ENCODE data around the gene GPC5. TPM values are rescaled to one million over a fixed set of nuclear protein-coding genes. Genes with fewer than 3 reads are reported as not detected.
"Not testable (repeated sequence)": the region's sequence is repeated elsewhere in the genome, so short reads cannot be mapped to it uniquely, and the experiment has no call there.

Gene GPC5
- total RNA-seq, 2 experiments from 2014 or later, result 0.63 to 0.66 TPM

- Mint-ChIP-seq H3K36me3 (ENCODE audit: low read depth) (no peaks in the 10 kb centered on the region), H3K4me3 (no peak overlapping the region), H3K27me3 (no peaks in the 10 kb centered on the region), H3K4me1 (no peaks in the 10 kb centered on the region), H3K9me3 (ENCODE audit: low read depth) (peaks cover under 1% of the 10 kb centered on the region), H3K27ac (no peak overlapping the region)
- no peak for ATAC-seq
- intact Hi-C loops (cut with DNase I, micrococcal nuclease), result no loop called here
- ChIA-PET CTCF (no interaction called here), POLR2A (no interaction called here)
- no peak for DNase-seq
These were observed 1085.5 kb downstream of the GPC5 start for GRCh38 chr13:92483894-92484293.

- no peak overlapping the region for H3K4me3 Mint-ChIP-seq
- no peaks in the 10 kb centered on the region for H3K36me3 Mint-ChIP-seq (ENCODE audit: low read depth)
- intact Hi-C loops (cut with DNase I, micrococcal nuclease), result no loop called here
- DNase-seq (no peak), ATAC-seq (no peak)
- no peaks in the 10 kb centered on the region for H3K27me3 Mint-ChIP-seq
- H3K4me1 Mint-ChIP-seq, result no peaks in the 10 kb centered on the region
- ChIA-PET POLR2A (no interaction called here), CTCF (no interaction called here)
- H3K27ac Mint-ChIP-seq, result no peak overlapping the region
- peaks cover 3% of the 10 kb centered on the region for H3K9me3 Mint-ChIP-seq (ENCODE audit: low read depth)
These were observed 1088.8 kb downstream of the GPC5 start for GRCh38 chr13:92487238-92487637.

GRCh38 chr13:92488249-92488852, 1089.9 kb downstream of the GPC5 start:
- ChIA-PET POLR2A (no interaction called here), CTCF (no interaction called here)
- no peaks in the 10 kb centered on the region for H3K36me3 Mint-ChIP-seq (ENCODE audit: low read depth)
- intact Hi-C loops (cut with DNase I, micrococcal nuclease), result no loop called here
- H3K9me3 Mint-ChIP-seq (ENCODE audit: low read depth), result peaks cover 3% of the 10 kb centered on the region
- no peaks in the 10 kb centered on the region for H3K4me1 Mint-ChIP-seq
- no peak for ATAC-seq
- no peak for DNase-seq
- H3K27me3 Mint-ChIP-seq, result no peaks in the 10 kb centered on the region
- no peak overlapping the region for H3K27ac Mint-ChIP-seq
- no peak overlapping the region for H3K4me3 Mint-ChIP-seq

GRCh38 chr13:92491839-92492238, 1093.4 kb downstream of the GPC5 start:
- POLR2A ChIA-PET, result no interaction called here
- H3K27ac Mint-ChIP-seq, result no peak overlapping the region
- H3K9me3 Mint-ChIP-seq (ENCODE audit: low read depth), result peaks cover 3% of the 10 kb centered on the region
- DNase-seq (no peak), ATAC-seq (no peak)
- H3K4me1 Mint-ChIP-seq, result no peaks in the 10 kb centered on the region
- no peaks in the 10 kb centered on the region for H3K27me3 Mint-ChIP-seq
- CTCF ChIA-PET, result no interaction called here
- intact Hi-C loops (cut with DNase I, micrococcal nuclease), result no loop called here
- no peaks in the 10 kb centered on the region for H3K36me3 Mint-ChIP-seq (ENCODE audit: low read depth)
- H3K4me3 Mint-ChIP-seq, result no peak overlapping the region

GRCh38 chr13:92494915-92495314, 1096.5 kb downstream of the GPC5 start:
- ChIA-PET POLR2A (no interaction called here), CTCF (no interaction called here)
- H3K27me3 Mint-ChIP-seq, result no peaks in the 10 kb centered on the region
- H3K4me1 Mint-ChIP-seq, result no peaks in the 10 kb centered on the region
- no peak for DNase-seq
- H3K4me3 Mint-ChIP-seq, result no peak overlapping the region
- H3K36me3 Mint-ChIP-seq (ENCODE audit: low read depth), result no peaks in the 10 kb centered on the region
- no peak for ATAC-seq
- no peak overlapping the region for H3K27ac Mint-ChIP-seq
- peaks cover 8% of the 10 kb centered on the region for H3K9me3 Mint-ChIP-seq (ENCODE audit: low read depth)
- intact Hi-C loops (cut with DNase I, micrococcal nuclease), result no loop called here

GRCh38 chr13:92500192-92500591, 1101.8 kb downstream of the GPC5 start:
- DNase-seq (no peak), ATAC-seq (no peak)
- CTCF ChIA-PET, result no interaction called here
- no peak overlapping the region for H3K4me3 Mint-ChIP-seq
- POLR2A ChIA-PET, result no interaction called here
- H3K36me3 Mint-ChIP-seq (ENCODE audit: low read depth), result no peaks in the 10 kb centered on the region
- intact Hi-C loops (cut with DNase I, micrococcal nuclease), result no loop called here
- no peak overlapping the region for H3K27ac Mint-ChIP-seq
- no peaks in the 10 kb centered on the region for H3K4me1 Mint-ChIP-seq
- no peaks in the 10 kb centered on the region for H3K27me3 Mint-ChIP-seq
- peaks cover 12% of the 10 kb centered on the region for H3K9me3 Mint-ChIP-seq (ENCODE audit: low read depth)

- Mint-ChIP-seq H3K36me3 (ENCODE audit: low read depth) (no peaks in the 10 kb centered on the region), H3K9me3 (ENCODE audit: low read depth) (peaks cover 5% of the 10 kb centered on the region), H3K27ac (no peak overlapping the region), H3K4me3 (no peak overlapping the region), H3K27me3 (no peaks in the 10 kb centered on the region), H3K4me1 (no peaks in the 10 kb centered on the region)
- intact Hi-C loops (cut with DNase I, micrococcal nuclease), result no loop called here
- ATAC-seq, result no peak
- POLR2A ChIA-PET, result no interaction called here
- CTCF ChIA-PET, result no interaction called here
- no peak for DNase-seq
These were observed 1112.0 kb downstream of the GPC5 start for GRCh38 chr13:92510416-92510815.

GRCh38 chr13:92512852-92513251, 1114.4 kb downstream of the GPC5 start:
- CTCF ChIA-PET, result no interaction called here
- Mint-ChIP-seq H3K9me3 (ENCODE audit: low read depth) (peaks cover 5% of the 10 kb centered on the region), H3K27me3 (no peaks in the 10 kb centered on the region)

GRCh38 chr13:92513672-92514071, 1115.3 kb downstream of the GPC5 start:
- CTCF ChIA-PET, result no interaction called here
- Mint-ChIP-seq H3K9me3 (ENCODE audit: low read depth) (peaks cover 11% of the 10 kb centered on the region), H3K4me1 (no peaks in the 10 kb centered on the region), H3K27me3 (no peaks in the 10 kb centered on the region), H3K36me3 (ENCODE audit: low read depth) (no peaks in the 10 kb centered on the region), H3K27ac (no peak overlapping the region), H3K4me3 (no peak overlapping the region)
- intact Hi-C loops (cut with DNase I, micrococcal nuclease), result no loop called here
- DNase-seq (no peak), ATAC-seq (no peak)
- POLR2A ChIA-PET, result no interaction called here

More at GRCh38 chr13:92512852-92513251, 1114.4 kb downstream of the GPC5 start:
- Mint-ChIP-seq H3K36me3 (ENCODE audit: low read depth) (no peaks in the 10 kb centered on the region), H3K27ac (no peak overlapping the region), H3K4me1 (no peaks in the 10 kb centered on the region), H3K4me3 (no peak overlapping the region)
- POLR2A ChIA-PET, result no interaction called here
- intact Hi-C loops (cut with DNase I, micrococcal nuclease), result no loop called here
- DNase-seq (no peak), ATAC-seq (no peak)

GRCh38 chr13:92514420-92515125, 1116.2 kb downstream of the GPC5 start:
- ATAC-seq (no peak), DNase-seq (no peak)
- Mint-ChIP-seq H3K4me1 (no peaks in the 10 kb centered on the region), H3K9me3 (ENCODE audit: low read depth) (peaks cover 11% of the 10 kb centered on the region), H3K4me3 (no peak overlapping the region), H3K27me3 (no peaks in the 10 kb centered on the region), H3K36me3 (ENCODE audit: low read depth) (peaks cover 1% of the 10 kb centered on the region), H3K27ac (no peak overlapping the region)
- intact Hi-C loops (cut with DNase I, micrococcal nuclease), result no loop called here
- ChIA-PET CTCF (no interaction called here), POLR2A (no interaction called here)

- POLR2A ChIA-PET; H3K27ac Mint-ChIP-seq; DNase-seq; H3K4me1 Mint-ChIP-seq; H3K27me3 Mint-ChIP-seq; H3K36me3 Mint-ChIP-seq (ENCODE audit: low read depth); H3K4me3 Mint-ChIP-seq; CTCF ChIA-PET; ATAC-seq; intact Hi-C loops (cut with DNase I, micrococcal nuclease): not testable (repeated sequence)
- peaks cover 16% of the 10 kb centered on the region for H3K9me3 Mint-ChIP-seq (ENCODE audit: low read depth)
These were observed 1118.5 kb downstream of the GPC5 start for GRCh38 chr13:92516878-92517277.

GRCh38 chr13:92518622-92519021, 1120.2 kb downstream of the GPC5 start:
- H3K36me3 Mint-ChIP-seq (ENCODE audit: low read depth); H3K27me3 Mint-ChIP-seq; intact Hi-C loops (cut with DNase I, micrococcal nuclease); POLR2A ChIA-PET; DNase-seq; CTCF ChIA-PET; ATAC-seq; H3K4me1 Mint-ChIP-seq; H3K27ac Mint-ChIP-seq; H3K4me3 Mint-ChIP-seq: not testable (repeated sequence)
- H3K9me3 Mint-ChIP-seq (ENCODE audit: low read depth), result peaks cover 17% of the 10 kb centered on the region
